ENCODE data around the gene RNASE11.
A peak's percentile ranks its signal among the peaks of the same experiment; 100 is the strongest.

RNASE11 gene

DNA sequence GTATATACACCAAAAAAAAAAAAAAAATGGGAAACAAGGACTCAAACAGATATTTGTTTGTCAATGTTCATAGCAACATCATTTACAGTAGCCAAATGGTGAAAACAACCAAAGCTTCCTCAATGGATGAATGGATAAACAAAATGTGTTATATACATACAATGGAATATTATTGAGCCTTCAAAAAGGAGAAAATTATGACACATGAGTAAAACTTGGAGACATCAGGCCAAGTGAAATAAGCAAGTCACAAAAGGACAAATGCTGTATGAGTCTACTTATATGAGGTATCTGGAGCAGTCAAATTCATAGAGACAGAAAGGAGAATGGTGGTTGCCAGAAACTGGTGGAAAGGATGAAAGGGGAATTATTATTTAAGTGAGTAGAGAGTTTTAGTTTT lies 34.8 kb downstream of the RNASE11 start:
- Histone ChIP-seq H3K4me3 (ENCODE audit: low read depth, low read length) (no peak overlapping the region), H3K4ac (ENCODE audit: low read depth, low read length) (no peak overlapping the region), H3K79me1 (ENCODE audit: low read length) (no peaks in the 10 kb centered on the region), H4K12ac (ENCODE audit: low read depth, low read length) (no peak overlapping the region), H2AK5ac (ENCODE audit: low read length) (no peak overlapping the region), H3K9me3 (ENCODE audit: insufficient read depth, low read depth, low read length) (no peaks in the 10 kb centered on the region), H2BK12ac (ENCODE audit: low read length) (no peak overlapping the region), H3K27me3 (ENCODE audit: insufficient read depth, low read length) (no peaks in the 10 kb centered on the region), H3K36me3 (ENCODE audit: control insufficient read depth in 1 of 2, insufficient read depth in 2 of 2, low read length in 2 of 2) (no peaks in the 10 kb centered on the region), H3K4me2 (ENCODE audit: low read length) (no peak overlapping the region), H3K4me1 (ENCODE audit: control insufficient read depth in 1 of 2, insufficient read depth in 2 of 2, low read length in 2 of 2) (no peaks in the 10 kb centered on the region), H4K8ac (ENCODE audit: low read depth, low read length) (no peak overlapping the region), H3K18ac (ENCODE audit: low read length) (no peak overlapping the region), H3K79me2 (ENCODE audit: control insufficient read depth, insufficient read depth, low read length, poor library complexity) (no peaks in the 10 kb centered on the region), H2BK120ac (ENCODE audit: insufficient read depth, low read length, poor library complexity) (no peak overlapping the region), H4K91ac (ENCODE audit: low read depth, low read length) (no peak overlapping the region), H3K14ac (ENCODE audit: low read length) (no peak overlapping the region), H2BK5ac (ENCODE audit: low read depth, low read length, poor library complexity) (no peak overlapping the region), H3K23ac (ENCODE audit: low read length) (no peak overlapping the region), H3K9ac (ENCODE audit: low read length) (no peak overlapping the region), H3K27ac (ENCODE audit: low read depth, low read length) (no peak overlapping the region), H2AFZ (ENCODE audit: insufficient read depth, low read length, poor library complexity) (no peak overlapping the region)
- DNase-seq, result no peak

DNA sequence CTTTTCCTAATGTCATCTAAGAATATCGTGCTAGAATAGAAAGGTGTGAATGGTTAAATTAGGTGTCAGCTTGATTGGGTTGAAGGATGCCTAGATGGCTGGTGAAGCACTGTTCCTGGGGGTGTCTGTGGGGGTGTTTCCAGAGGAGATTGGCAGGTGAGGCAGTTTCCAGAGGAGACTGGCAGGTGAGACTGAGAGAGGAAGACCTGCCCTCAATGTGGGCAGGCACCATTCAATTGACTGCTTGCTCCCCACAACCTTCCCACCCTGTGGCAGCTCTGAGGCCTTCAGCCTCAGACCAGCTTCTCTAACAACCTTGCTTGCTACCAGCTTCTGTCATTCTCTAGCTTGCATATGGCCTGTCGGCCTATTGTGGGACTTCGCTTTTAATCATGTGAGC lies 36.2 kb downstream of the RNASE11 start:
- Histone ChIP-seq H3K4ac (ENCODE audit: low read depth, low read length) (no peak overlapping the region), H3K4me1 (ENCODE audit: control insufficient read depth in 1 of 2, insufficient read depth in 2 of 2, low read length in 2 of 2) (peaks cover 0 to 4% of the 10 kb centered on the region in 2 experiments), H3K4me3 (ENCODE audit: low read depth, low read length) (no peak overlapping the region), H3K9me3 (ENCODE audit: insufficient read depth, low read depth, low read length) (no peaks in the 10 kb centered on the region), H3K36me3 (ENCODE audit: control insufficient read depth in 1 of 2, insufficient read depth in 2 of 2, low read length in 2 of 2) (no peaks in the 10 kb centered on the region), H3K79me1 (ENCODE audit: low read length) (no peaks in the 10 kb centered on the region), H2BK5ac (ENCODE audit: low read depth, low read length, poor library complexity) (no peak overlapping the region), H4K91ac (ENCODE audit: low read depth, low read length) (no peak overlapping the region), H4K8ac (ENCODE audit: low read depth, low read length) (no peak overlapping the region), H3K18ac (ENCODE audit: low read length) (no peak overlapping the region), H2BK12ac (ENCODE audit: low read length) (no peak overlapping the region), H3K14ac (ENCODE audit: low read length) (no peak overlapping the region), H3K23ac (ENCODE audit: low read length) (no peak overlapping the region), H3K79me2 (ENCODE audit: control insufficient read depth, insufficient read depth, low read length, poor library complexity) (no peaks in the 10 kb centered on the region), H3K27ac (ENCODE audit: low read depth, low read length) (no peak overlapping the region), H3K27me3 (ENCODE audit: insufficient read depth, low read length) (no peaks in the 10 kb centered on the region), H4K12ac (ENCODE audit: low read depth, low read length) (no peak overlapping the region), H2AK5ac (ENCODE audit: low read length) (no peak overlapping the region), H2AFZ (ENCODE audit: insufficient read depth, low read length, poor library complexity) (no peak overlapping the region), H2BK120ac (ENCODE audit: insufficient read depth, low read length, poor library complexity) (no peak overlapping the region), H3K4me2 (ENCODE audit: low read length) (no peak overlapping the region), H3K9ac (ENCODE audit: low read length) (no peak overlapping the region)
- no peak for DNase-seq
- WGBS (ENCODE audit: extremely low coverage, insufficient coverage, insufficient read length), result no CpG with 5 or more reads among the region's 3 CpGs

DNA sequence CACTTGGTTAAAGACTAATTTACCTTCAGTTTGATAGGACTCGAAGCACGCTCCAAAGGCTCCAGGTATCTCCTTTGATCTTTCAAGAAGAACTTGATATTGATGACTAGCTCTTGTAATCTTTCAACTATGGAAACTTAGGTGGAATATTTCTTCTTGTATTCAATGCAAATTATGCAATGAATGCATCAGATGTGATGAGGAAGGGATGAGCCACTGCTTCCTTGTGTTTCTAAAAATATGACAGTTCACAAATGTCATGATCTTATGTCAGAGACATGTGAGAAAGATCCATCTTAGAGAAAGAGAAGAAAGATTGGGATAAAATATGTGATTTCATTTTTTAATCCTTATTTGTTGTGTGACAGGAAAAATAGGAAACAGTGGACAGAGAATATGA lies 36.9 kb downstream of the RNASE11 start:
- Histone ChIP-seq H3K4me2 (ENCODE audit: low read length) (no peak overlapping the region), H3K36me3 (ENCODE audit: control insufficient read depth in 1 of 2, insufficient read depth in 2 of 2, low read length in 2 of 2) (no peaks in the 10 kb centered on the region), H3K23ac (ENCODE audit: low read length) (no peak overlapping the region), H3K4me1 (ENCODE audit: control insufficient read depth in 1 of 2, insufficient read depth in 2 of 2, low read length in 2 of 2) (peaks cover 0 to 4% of the 10 kb centered on the region in 2 experiments), H3K4ac (ENCODE audit: low read depth, low read length) (no peak overlapping the region), H2BK5ac (ENCODE audit: low read depth, low read length, poor library complexity) (no peak overlapping the region), H3K4me3 (ENCODE audit: low read depth, low read length) (no peak overlapping the region), H2BK120ac (ENCODE audit: insufficient read depth, low read length, poor library complexity) (no peak overlapping the region), H3K79me1 (ENCODE audit: low read length) (no peaks in the 10 kb centered on the region), H2AK5ac (ENCODE audit: low read length) (no peak overlapping the region), H4K8ac (ENCODE audit: low read depth, low read length) (no peak overlapping the region), H3K18ac (ENCODE audit: low read length) (no peak overlapping the region), H4K12ac (ENCODE audit: low read depth, low read length) (no peak overlapping the region), H3K79me2 (ENCODE audit: control insufficient read depth, insufficient read depth, low read length, poor library complexity) (no peaks in the 10 kb centered on the region), H3K14ac (ENCODE audit: low read length) (no peak overlapping the region), H3K27me3 (ENCODE audit: insufficient read depth, low read length) (no peaks in the 10 kb centered on the region), H3K9ac (ENCODE audit: low read length) (no peak overlapping the region), H3K9me3 (ENCODE audit: insufficient read depth, low read depth, low read length) (no peaks in the 10 kb centered on the region), H4K91ac (ENCODE audit: low read depth, low read length) (no peak overlapping the region), H2AFZ (ENCODE audit: insufficient read depth, low read length, poor library complexity) (no peak overlapping the region), H3K27ac (ENCODE audit: low read depth, low read length) (no peak overlapping the region), H2BK12ac (ENCODE audit: low read length) (no peak overlapping the region)
- peak in 1 of 2 donors; percentile 49 for DNase-seq
- WGBS (ENCODE audit: extremely low coverage, insufficient coverage, insufficient read length), result no CpG with 5 or more reads among the region's 2 CpGs

DNA sequence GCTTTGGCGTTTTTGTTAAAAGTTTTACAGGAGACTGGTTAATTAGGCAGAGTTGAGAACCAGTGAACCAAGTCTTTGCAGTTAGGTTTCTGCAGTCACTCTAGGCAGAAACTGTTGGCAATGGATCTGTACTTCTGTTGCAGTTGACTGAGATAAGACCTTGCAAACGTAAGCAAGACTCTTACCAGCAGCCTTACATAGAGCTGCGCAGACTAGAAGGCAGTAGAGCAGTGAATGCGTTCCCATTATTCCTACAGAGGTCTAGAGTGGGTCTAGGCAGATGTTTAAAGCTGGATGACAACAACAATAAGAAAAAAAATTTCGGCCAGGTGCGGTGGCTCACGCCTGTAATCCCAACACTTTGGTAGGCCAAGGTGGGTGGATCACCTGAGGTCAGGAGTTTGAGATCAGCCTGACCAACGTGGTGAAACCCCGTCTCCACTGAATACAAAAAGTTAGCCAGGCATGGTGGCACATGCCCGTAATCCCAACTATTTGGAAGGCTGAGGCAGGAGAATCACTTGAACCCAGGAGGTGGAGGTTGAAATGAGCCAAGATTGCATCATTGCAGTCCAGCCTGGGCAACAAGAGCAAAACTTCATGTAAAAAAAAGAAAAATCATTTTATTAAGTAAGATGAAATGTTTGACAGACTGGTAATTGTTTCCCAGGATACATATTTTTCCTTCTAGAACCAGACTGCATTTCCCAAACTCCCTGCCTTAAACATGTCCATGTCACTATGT lies 39.2 kb downstream of the RNASE11 start:
- Histone ChIP-seq H3K27ac (ENCODE audit: low read depth, low read length) (no peak overlapping the region), H3K4me2 (ENCODE audit: low read length) (no peak overlapping the region)
- WGBS (ENCODE audit: extremely low coverage, insufficient coverage, insufficient read length), result no CpG with 5 or more reads among the region's 10 CpGs

More for the DNA sequence above, 39.2 kb downstream of the RNASE11 start:
- no peak overlapping the region for H3K4ac ChIP-seq (ENCODE audit: low read depth, low read length)
- H4K91ac ChIP-seq (ENCODE audit: low read depth, low read length), result no peak overlapping the region
- no peak overlapping the region for H2AK5ac ChIP-seq (ENCODE audit: low read length)
- H3K79me1 ChIP-seq (ENCODE audit: low read length), result no peaks in the 10 kb centered on the region
- no peak for DNase-seq
- H3K27me3 ChIP-seq (ENCODE audit: insufficient read depth, low read length), result no peaks in the 10 kb centered on the region
- no peak overlapping the region for H4K8ac ChIP-seq (ENCODE audit: low read depth, low read length)
- no peak overlapping the region for H3K9ac ChIP-seq (ENCODE audit: low read length)
- no peak overlapping the region for H2AFZ ChIP-seq (ENCODE audit: insufficient read depth, low read length, poor library complexity)
- no peak overlapping the region for H3K18ac ChIP-seq (ENCODE audit: low read length)
- no peaks in the 10 kb centered on the region for H3K36me3 ChIP-seq (ENCODE audit: control insufficient read depth in 1 of 2, insufficient read depth in 2 of 2, low read length in 2 of 2)
- H3K9me3 ChIP-seq (ENCODE audit: insufficient read depth, low read depth, low read length), result no peaks in the 10 kb centered on the region
- no peak overlapping the region for H2BK120ac ChIP-seq (ENCODE audit: insufficient read depth, low read length, poor library complexity)
- no peak overlapping the region for H2BK12ac ChIP-seq (ENCODE audit: low read length)
- no peak overlapping the region for H2BK5ac ChIP-seq (ENCODE audit: low read depth, low read length, poor library complexity)
- peaks cover 0 to 4% of the 10 kb centered on the region in 2 experiments for H3K4me1 ChIP-seq (ENCODE audit: control insufficient read depth in 1 of 2, insufficient read depth in 2 of 2, low read length in 2 of 2)
- H3K23ac ChIP-seq (ENCODE audit: low read length), result no peak overlapping the region
- H3K79me2 ChIP-seq (ENCODE audit: control insufficient read depth, insufficient read depth, low read length, poor library complexity), result no peaks in the 10 kb centered on the region
- no peak overlapping the region for H3K4me3 ChIP-seq (ENCODE audit: low read depth, low read length)
- H4K12ac ChIP-seq (ENCODE audit: low read depth, low read length), result no peak overlapping the region
- H3K14ac ChIP-seq (ENCODE audit: low read length), result no peak overlapping the region
